Epithelial cell of umbilical artery (primary cell): ENCODE results near the gene SPANXB1. TPM values are rescaled to one million over a fixed set of nuclear protein-coding genes. Genes with fewer than 3 reads are reported as not detected.

Source experiments
- total RNA-seq: library from RNA; depleted of rRNA; stranded (reverse); fragments of >200 nt; gene quantifications from 2 replicates; pipeline ENCODE4 v1.2.3, GENCODE V29; 2014

SPANXB1 gene, protein sequence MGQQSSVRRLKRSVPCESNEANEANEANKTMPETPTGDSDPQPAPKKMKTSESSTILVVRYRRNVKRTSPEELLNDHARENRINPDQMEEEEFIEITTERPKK
- total RNA-seq, result not detected in 2 replicates

DNA sequence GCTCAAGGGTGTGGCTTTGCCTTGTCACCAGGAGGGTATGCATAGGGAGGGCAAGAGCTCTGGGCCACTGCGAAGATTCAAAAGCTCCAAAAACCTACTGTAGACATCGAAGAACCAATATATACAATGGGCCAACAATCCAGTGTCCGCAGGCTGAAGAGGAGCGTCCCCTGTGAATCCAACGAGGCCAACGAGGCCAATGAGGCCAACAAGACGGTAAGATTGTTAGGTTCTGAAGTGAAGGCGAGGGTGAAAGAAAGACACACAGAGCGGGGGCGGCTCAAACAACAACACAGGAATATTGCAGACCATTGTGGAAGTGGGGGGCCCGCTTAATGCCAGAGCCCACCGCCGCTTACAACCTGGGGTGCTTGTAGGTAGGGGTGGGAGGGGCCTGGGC is at the start of gene SPANXB1:
TSS of gene SPANXB1 (plus strand) at position 27 of the 400 bp plus-strand sequence. CDS start at position 127, 100 bp downstream.

Other genes with a start within 250 kb of the SPANXB1 start
- gene LDOC1, start 174.5 kb downstream of the SPANXB1 start, total RNA-seq, result 3.0 and 3.6 TPM in 2 replicates
- gene SPANXC, start 239.9 kb downstream of the SPANXB1 start, total RNA-seq, result not detected in 2 replicates